Stimulated activated naive B cell treated with anti-CD40 and anti-IgM and Interleukin-4, amounts not matched to agents 10 μg/mL and 1 μg/mL and 100 μg/mL, for 72 hours (primary cell): ENCODE data around the gene MRPL14.
"Not testable (repeated sequence)": the region's sequence is repeated elsewhere in the genome, so short reads cannot be mapped to it uniquely, and the experiment has no call there.

Experiments used
- ATAC-seq, 2 donors: fragments of 150-1000 bp; cut with Tn5 transposase; replicated peaks; 2 replicates each; pipeline ENCODE4 v1.10.0; 2021; ENCODE audit warnings: moderate library complexity in 1 of 2
- DNase-seq: peaks from one replicate; pipeline ENCODE4 v3.0.0; 2021
- H3K27ac Mint-ChIP-seq: one replicate; pipeline ENCODE4 v1.8.0; 2022; ENCODE audit warnings: mild to moderate bottlenecking, mixed read lengths
- H3K27me3 Mint-ChIP-seq, 2 donors: one replicate each; pipeline ENCODE4 v1.8.0; 2022; ENCODE audit warnings: mixed read lengths in 2 of 2
- H3K36me3 Mint-ChIP-seq, 2 donors: one replicate each; pipeline ENCODE4 v1.8.0; 2022; ENCODE audit warnings: mixed read lengths in 2 of 2, mild to moderate bottlenecking in 1 of 2
- H3K4me1 Mint-ChIP-seq, 2 donors: one replicate each; pipeline ENCODE4 v1.8.0; 2022; ENCODE audit warnings: mixed read lengths in 2 of 2, mild to moderate bottlenecking in 1 of 2
- H3K4me3 Mint-ChIP-seq, 2 donors: one replicate each; pipeline ENCODE4 v1.8.0; 2022; ENCODE audit warnings: mild to moderate bottlenecking in 2 of 2, mixed read lengths in 2 of 2, moderate library complexity in 1 of 2
- H3K9me3 Mint-ChIP-seq, 2 donors: one replicate each; pipeline ENCODE4 v1.8.0; 2022; ENCODE audit warnings: mixed read lengths in 2 of 2, mild to moderate bottlenecking in 1 of 2

MRPL14 gene

GRCh38 chr6:44157152-44157521 lies 29.9 kb upstream of the MRPL14 start:
- Mint-ChIP-seq H3K36me3 (peaks cover 8 to 12% of the 10 kb centered on the region in 2 donors), H3K4me3 (no peak overlapping the region), H3K27ac (peak overlapping the region; percentile 63), H3K9me3 (no peaks in the 10 kb centered on the region), H3K27me3 (no peaks in the 10 kb centered on the region), H3K4me1 (peaks cover 7 to 15% of the 10 kb centered on the region in 2 donors)
- no peak for ATAC-seq
- DNase-seq = no peak

- DNase-seq (no peak), ATAC-seq (no peak)
- H3K27me3 Mint-ChIP-seq = no peaks in the 10 kb centered on the region
- no peak overlapping the region for H3K4me3 Mint-ChIP-seq
- peaks cover 10 to 15% of the 10 kb centered on the region in 2 donors for H3K4me1 Mint-ChIP-seq
- no peaks in the 10 kb centered on the region for H3K9me3 Mint-ChIP-seq
- peak overlapping the region; percentile 63 for H3K27ac Mint-ChIP-seq
- H3K36me3 Mint-ChIP-seq = peaks cover 8 to 13% of the 10 kb centered on the region in 2 donors
Observed at GRCh38 chr6:44156494-44157151, 29.4 kb upstream of the MRPL14 start.

DNA sequence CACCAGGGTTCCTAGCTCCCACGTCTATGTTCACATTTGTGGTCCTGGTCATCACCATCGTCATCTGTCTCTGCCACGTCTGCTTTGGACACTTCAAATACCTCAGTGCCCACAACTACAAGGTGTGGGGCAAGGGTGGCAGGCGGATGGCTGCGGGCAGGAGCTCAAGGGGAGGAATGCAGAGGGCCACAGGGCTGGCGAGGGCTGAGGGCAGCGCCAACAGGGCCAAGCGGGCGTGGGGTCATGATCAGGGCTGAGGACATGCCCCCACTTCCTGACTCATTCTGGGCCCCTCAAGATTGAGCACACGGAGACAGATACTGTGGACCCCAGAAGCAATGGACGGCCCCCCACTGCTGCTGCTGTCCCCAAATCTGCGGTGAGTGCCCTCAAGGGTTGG lies 26.8 kb upstream of the MRPL14 start:
- H3K9me3 Mint-ChIP-seq = no peaks in the 10 kb centered on the region
- H3K36me3 Mint-ChIP-seq = peaks cover 22 to 34% of the 10 kb centered on the region in 2 donors
- DNase-seq = no peak
- peaks cover 24% of the 10 kb centered on the region in 2 donors for H3K4me1 Mint-ChIP-seq
- H3K27ac Mint-ChIP-seq = no peak overlapping the region
- no peak for ATAC-seq
- H3K4me3 Mint-ChIP-seq = no peak overlapping the region
- no peaks in the 10 kb centered on the region for H3K27me3 Mint-ChIP-seq

- DNase-seq (no peak), ATAC-seq (no peak)
- H3K36me3 Mint-ChIP-seq = peaks cover 26 to 43% of the 10 kb centered on the region in 2 donors
- no peak overlapping the region for H3K4me3 Mint-ChIP-seq
- no peak overlapping the region for H3K27ac Mint-ChIP-seq
- no peaks in the 10 kb centered on the region for H3K9me3 Mint-ChIP-seq
- H3K4me1 Mint-ChIP-seq = peaks cover 24% of the 10 kb centered on the region in 2 donors
- no peaks in the 10 kb centered on the region for H3K27me3 Mint-ChIP-seq
Observed at GRCh38 chr6:44152533-44152932, 25.3 kb upstream of the MRPL14 start.

- Mint-ChIP-seq H3K9me3 (no peaks in the 10 kb centered on the region), H3K27me3 (no peaks in the 10 kb centered on the region), H3K4me1 (peaks cover 24% of the 10 kb centered on the region in 2 donors), H3K4me3 (no peak overlapping the region), H3K36me3 (peaks cover 27 to 46% of the 10 kb centered on the region in 2 donors), H3K27ac (no peak overlapping the region)
- peak in 1 of 2 donors; percentile 1 for ATAC-seq
- no peak for DNase-seq
Observed at GRCh38 chr6:44152109-44152461, 24.8 kb upstream of the MRPL14 start.

DNA sequence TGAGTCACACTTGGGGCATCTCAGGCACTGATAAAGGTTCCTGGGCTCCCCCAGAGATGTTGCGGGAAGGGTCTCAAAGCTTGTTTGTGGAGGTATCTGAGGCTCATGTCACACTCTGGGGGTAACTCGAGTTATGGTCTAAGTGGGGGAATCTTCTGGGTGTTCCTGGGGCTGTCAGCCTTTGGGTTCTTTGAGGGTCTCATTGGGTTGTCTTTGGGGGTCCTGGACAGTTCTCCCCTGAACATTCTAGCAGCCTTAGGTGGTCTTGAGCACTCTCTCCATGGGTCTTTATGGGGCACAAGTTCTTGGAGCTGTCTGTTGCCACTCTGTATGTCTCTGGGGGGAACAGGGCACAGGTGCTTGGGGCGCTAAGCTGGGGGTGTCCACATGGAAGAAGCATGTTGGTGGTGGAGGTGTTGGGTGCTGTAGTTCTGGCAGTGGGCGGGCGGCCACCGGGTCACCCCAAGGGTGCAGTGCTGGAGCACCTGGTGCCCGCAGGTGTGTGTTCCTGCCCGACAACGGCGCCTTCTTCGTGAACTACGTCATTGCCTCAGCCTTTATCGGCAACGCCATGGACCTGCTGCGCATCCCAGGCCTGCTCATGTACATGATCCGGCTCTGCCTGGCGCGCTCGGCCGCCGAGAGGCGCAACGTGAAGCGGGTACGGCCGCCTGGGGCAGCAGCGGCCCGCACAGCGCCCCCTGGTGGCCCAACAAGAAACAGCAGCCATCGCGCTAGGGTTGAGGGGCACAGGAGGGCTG lies 24.3 kb upstream of the MRPL14 start:
- Mint-ChIP-seq H3K4me3 (peak overlapping the region; percentile 25 to 28), H3K27ac (peak overlapping the region; percentile 68), H3K27me3 (no peaks in the 10 kb centered on the region), H3K4me1 (peaks cover 24% of the 10 kb centered on the region in 2 donors), H3K9me3 (no peaks in the 10 kb centered on the region), H3K36me3 (peaks cover 32 to 50% of the 10 kb centered on the region in 2 donors)
- ATAC-seq = peak; percentile 79 to 81
- peak; percentile 68 for DNase-seq

GRCh38 chr6:44150317-44150917 lies 23.2 kb upstream of the MRPL14 start:
- Mint-ChIP-seq H3K27me3 (no peaks in the 10 kb centered on the region), H3K4me3 (peak overlapping the region; percentile 9 to 28), H3K36me3 (peaks cover 34 to 58% of the 10 kb centered on the region in 2 donors), H3K4me1 (peaks cover 24% of the 10 kb centered on the region in 2 donors), H3K9me3 (no peaks in the 10 kb centered on the region), H3K27ac (peak overlapping the region; percentile 68)
- peak; percentile 48 for DNase-seq
- peak; percentile 69 to 76 for ATAC-seq

GRCh38 chr6:44149369-44150012 lies 22.2 kb upstream of the MRPL14 start:
- DNase-seq = no peak
- no peak overlapping the region for H3K27ac Mint-ChIP-seq

DNA sequence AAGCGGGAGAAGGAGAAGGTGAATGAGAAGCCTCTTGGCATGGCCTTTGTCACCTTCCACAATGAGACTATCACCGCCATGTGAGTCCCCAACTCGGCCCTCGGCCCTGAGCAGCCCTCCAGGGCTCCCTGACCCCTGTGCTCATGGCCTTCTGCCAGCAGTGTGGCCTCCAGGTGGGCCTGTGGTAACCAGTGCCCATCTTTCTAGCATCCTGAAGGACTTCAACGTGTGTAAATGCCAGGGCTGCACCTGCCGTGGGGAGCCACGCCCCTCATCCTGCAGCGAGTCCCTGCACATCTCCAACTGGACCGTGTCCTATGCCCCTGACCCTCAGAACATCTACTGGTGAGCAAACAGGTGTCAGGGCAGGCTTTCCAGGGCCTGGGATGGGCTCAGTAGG lies 21.1 kb upstream of the MRPL14 start:
- no peaks in the 10 kb centered on the region for H3K27me3 Mint-ChIP-seq
- no peak overlapping the region for H3K4me3 Mint-ChIP-seq
- DNase-seq = no peak
- no peak overlapping the region for H3K27ac Mint-ChIP-seq
- peaks cover 40 to 61% of the 10 kb centered on the region in 2 donors for H3K36me3 Mint-ChIP-seq
- H3K4me1 Mint-ChIP-seq = peaks cover 24% of the 10 kb centered on the region in 2 donors
- no peaks in the 10 kb centered on the region for H3K9me3 Mint-ChIP-seq
- ATAC-seq = no peak

More at GRCh38 chr6:44149369-44150012, 22.2 kb upstream of the MRPL14 start:
- Mint-ChIP-seq H3K4me3 (no peak overlapping the region), H3K9me3 (no peaks in the 10 kb centered on the region), H3K36me3 (peaks cover 33 to 55% of the 10 kb centered on the region in 2 donors), H3K27me3 (no peaks in the 10 kb centered on the region), H3K4me1 (peaks cover 24% of the 10 kb centered on the region in 2 donors)
- no peak for ATAC-seq

DNA sequence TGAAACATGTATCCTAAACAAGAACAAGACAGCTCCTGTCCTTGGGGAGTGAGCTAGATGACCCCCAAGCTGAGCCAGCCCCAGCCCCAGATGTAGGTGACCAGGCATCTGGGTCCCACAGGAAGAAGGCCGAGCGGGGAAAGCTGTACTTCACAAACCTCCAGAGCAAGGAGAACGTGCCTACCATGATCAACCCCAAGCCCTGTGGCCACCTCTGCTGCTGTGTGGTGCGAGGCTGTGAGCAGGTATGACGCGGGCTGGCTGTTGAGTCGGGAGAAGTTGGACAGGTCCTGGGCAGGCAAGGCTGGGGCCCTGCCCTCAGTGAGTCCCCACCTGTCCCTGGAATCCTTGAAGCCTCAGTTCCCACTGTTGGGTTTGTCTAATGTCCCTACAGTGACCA lies 20.0 kb upstream of the MRPL14 start:
- peaks cover 42 to 62% of the 10 kb centered on the region in 2 donors for H3K36me3 Mint-ChIP-seq
- ATAC-seq (no peak), DNase-seq (no peak)
- no peaks in the 10 kb centered on the region for H3K27me3 Mint-ChIP-seq
- peaks cover 24% of the 10 kb centered on the region in 2 donors for H3K4me1 Mint-ChIP-seq
- H3K9me3 Mint-ChIP-seq = no peaks in the 10 kb centered on the region
- H3K4me3 Mint-ChIP-seq = no peak overlapping the region
- no peak overlapping the region for H3K27ac Mint-ChIP-seq

DNA sequence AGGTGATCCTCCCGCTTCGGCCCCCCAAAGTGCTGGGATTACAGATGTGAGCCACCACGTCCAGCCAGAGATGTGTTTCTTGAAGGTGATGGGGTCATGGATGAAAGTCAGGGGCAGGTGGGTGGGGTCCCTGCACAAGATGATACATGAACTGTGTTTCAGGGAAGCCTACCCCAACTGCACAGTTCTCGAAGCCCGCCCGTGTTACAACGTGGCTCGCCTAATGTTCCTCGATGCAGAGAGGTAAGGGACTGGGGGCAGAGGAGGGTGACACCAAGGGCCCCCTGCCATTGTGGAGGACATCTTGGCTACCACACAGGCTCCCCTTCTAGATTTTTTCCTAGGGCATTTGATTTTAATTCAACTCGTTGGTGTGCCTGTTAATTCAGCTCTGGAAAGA lies 19.4 kb upstream of the MRPL14 start:
- H3K36me3 Mint-ChIP-seq = peaks cover 42 to 63% of the 10 kb centered on the region in 2 donors
- H3K4me3 Mint-ChIP-seq = no peak overlapping the region
- no peaks in the 10 kb centered on the region for H3K9me3 Mint-ChIP-seq

GRCh38 chr6:44145839-44146238 lies 18.6 kb upstream of the MRPL14 start:
- no peak for ATAC-seq
- Mint-ChIP-seq H3K4me3 (no peak overlapping the region), H3K27me3 (no peaks in the 10 kb centered on the region), H3K27ac (no peak overlapping the region), H3K36me3 (peaks cover 48 to 65% of the 10 kb centered on the region in 2 donors), H3K9me3 (no peaks in the 10 kb centered on the region), H3K4me1 (peaks cover 11% of the 10 kb centered on the region in 2 donors)
- no peak for DNase-seq

More for the DNA sequence above, 19.4 kb upstream of the MRPL14 start:
- H3K4me1 Mint-ChIP-seq = peaks cover 20% of the 10 kb centered on the region in 2 donors
- DNase-seq (no peak), ATAC-seq (no peak)
- no peak overlapping the region for H3K27ac Mint-ChIP-seq
- no peaks in the 10 kb centered on the region for H3K27me3 Mint-ChIP-seq

- not testable (repeated sequence) for ATAC-seq, H3K4me1 Mint-ChIP-seq, H3K9me3 Mint-ChIP-seq, DNase-seq, H3K4me3 Mint-ChIP-seq, H3K27me3 Mint-ChIP-seq, H3K27ac Mint-ChIP-seq
- peaks cover 48 to 65% of the 10 kb centered on the region in 2 donors for H3K36me3 Mint-ChIP-seq
Observed at GRCh38 chr6:44144536-44144935, 17.3 kb upstream of the MRPL14 start.

DNA sequence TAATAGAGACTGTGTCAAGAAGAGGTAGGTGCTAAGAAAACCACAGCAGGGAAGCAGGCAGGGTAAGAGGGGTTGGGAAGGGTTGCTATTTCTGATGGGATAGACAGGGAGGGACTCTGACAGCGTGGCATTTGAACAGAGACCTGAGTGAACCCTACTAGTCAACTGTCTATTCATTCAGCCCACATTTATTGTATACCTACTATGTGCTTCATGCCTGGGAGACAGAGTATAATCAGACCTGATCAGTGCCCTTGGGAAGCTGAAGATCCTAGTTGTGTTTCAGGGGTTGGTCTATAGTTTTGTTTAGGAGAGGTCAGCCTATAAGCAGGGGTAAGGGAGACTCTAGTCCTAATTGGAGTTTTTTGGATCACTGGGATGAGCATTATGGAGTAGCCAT lies 16.5 kb upstream of the MRPL14 start:
- Mint-ChIP-seq H3K36me3 (peaks cover 49 to 68% of the 10 kb centered on the region in 2 donors), H3K4me1 (peaks cover 0 to 3% of the 10 kb centered on the region in 2 donors), H3K4me3 (no peak overlapping the region), H3K27me3 (no peaks in the 10 kb centered on the region), H3K9me3 (no peaks in the 10 kb centered on the region), H3K27ac (no peak overlapping the region)
- no peak for DNase-seq
- no peak for ATAC-seq
